ENCODE results near the gene ZFP64. TPM values are rescaled to one million over a fixed set of nuclear protein-coding genes. Genes with fewer than 3 reads are reported as not detected.
A peak's percentile ranks its signal among the peaks of the same experiment; 100 is the strongest.
"Not testable (repeated sequence)": the region's sequence is repeated elsewhere in the genome, so short reads cannot be mapped to it uniquely, and the experiment has no call there.

ZFP64 gene
- total and polyA plus RNA-seq, 10 donors: 3.2 to 16.5 (median 11.2) TPM

- Histone ChIP-seq H3K4me3 (no peak overlapping the region), H3K4me1 (no peaks in the 10 kb centered on the region), H3K36me3 (no peaks in the 10 kb centered on the region), H3K27ac (no peak overlapping the region), H3K9me3 (no peaks in the 10 kb centered on the region), H3K27me3 (replicated peaks in 1 of 7) (no peaks in the 10 kb centered on the region)
- DNase-seq: no peak
- intact Hi-C loops (cut with DNase I; ENCODE audit: low total_unique reads): no loop called here
- TF ChIP-seq CTCF (IDR thresholded peaks at IDR 0.05 in 8 of 11, conservative IDR thresholded peaks at IDR 0.05 in 3 of 11): no peak
- no peak for TF ChIP-seq POLR2A (IDR thresholded peaks at IDR 0.05)
- TF ChIP-seq POLR2AphosphoS5 (IDR thresholded peaks at IDR 0.05): no peak
- WGBS, 5 donors: 80 to 94% (median 91%) methylated on average over 2 of the region's 2 CpGs
Measured at GRCh38 chr20:52200870-52201269, 9.3 kb upstream of the ZFP64 start.

GRCh38 chr20:52196845-52197244 is 5.3 kb upstream of the ZFP64 start:
- no peak for DNase-seq
- intact Hi-C loops (cut with DNase I; ENCODE audit: low total_unique reads): no loop called here
- H3K27me3 ChIP-seq (replicated peaks in 1 of 7): no peaks in the 10 kb centered on the region
- WGBS, 5 donors: 96 to 100% (median 98%) methylated on average over 3 of the region's 3 CpGs
- no peak overlapping the region for H3K4me3 ChIP-seq
- peaks cover 0 to 11% (median 9%) of the 10 kb centered on the region in 6 donors for H3K4me1 ChIP-seq
- H3K36me3 ChIP-seq: no peaks in the 10 kb centered on the region
- H3K27ac ChIP-seq: no peak overlapping the region
- TF ChIP-seq CTCF (IDR thresholded peaks at IDR 0.05 in 8 of 11, conservative IDR thresholded peaks at IDR 0.05 in 3 of 11): no peak
- TF ChIP-seq POLR2AphosphoS5 (IDR thresholded peaks at IDR 0.05): no peak
- TF ChIP-seq POLR2A (IDR thresholded peaks at IDR 0.05): no peak
- no peaks in the 10 kb centered on the region for H3K9me3 ChIP-seq

- H3K4me3 ChIP-seq: no peak overlapping the region
- no peaks in the 10 kb centered on the region for H3K27me3 ChIP-seq (replicated peaks in 1 of 7)
- intact Hi-C loops (cut with DNase I; ENCODE audit: low total_unique reads): no loop called here
- no peak for DNase-seq
- no peaks in the 10 kb centered on the region for H3K9me3 ChIP-seq
- TF ChIP-seq POLR2A (IDR thresholded peaks at IDR 0.05) (no peak), CTCF (IDR thresholded peaks at IDR 0.05 in 8 of 11, conservative IDR thresholded peaks at IDR 0.05 in 3 of 11) (no peak)
- peaks cover 12 to 31% (median 20%) of the 10 kb centered on the region in 6 donors for H3K4me1 ChIP-seq
- WGBS, 5 donors: 92 to 97% (median 95%) methylated on average over 9 of the region's 9 CpGs
- H3K27ac ChIP-seq: no peak overlapping the region
- H3K36me3 ChIP-seq: no peaks in the 10 kb centered on the region
Measured at GRCh38 chr20:52193886-52194545, 2.4 kb upstream of the ZFP64 start.

- 78 to 90% (median 86%) methylated on average over 1 of the region's 1 CpG for WGBS, 5 donors
Measured at GRCh38 chr20:52193133-52193532, 1.6 kb upstream of the ZFP64 start.

GRCh38 chr20:52192719-52193007 is 1.1 kb upstream of the ZFP64 start:
- H3K4me3 ChIP-seq: peak overlapping the region in 4 of 8 donors; percentile 82 to 99 (median 91)
- H3K9me3 ChIP-seq; H3K36me3 ChIP-seq; DNase-seq; intact Hi-C loops (cut with DNase I; ENCODE audit: low total_unique reads); H3K27me3 ChIP-seq (replicated peaks in 1 of 7): not testable (repeated sequence)
- 85 to 98% (median 90%) methylated on average over 2 of the region's 2 CpGs for WGBS, 5 donors
- H3K4me1 ChIP-seq: peaks cover 12 to 31% (median 20%) of the 10 kb centered on the region in 6 donors
- peak overlapping the region in 4 of 8 donors; percentile 86 to 94 (median 94) for H3K27ac ChIP-seq

More at GRCh38 chr20:52193133-52193532, 1.6 kb upstream of the ZFP64 start:
- Histone ChIP-seq H3K27ac (no peak overlapping the region), H3K27me3 (replicated peaks in 1 of 7) (no peaks in the 10 kb centered on the region), H3K4me3 (no peak overlapping the region), H3K4me1 (peaks cover 12 to 31% (median 20%) of the 10 kb centered on the region in 6 donors), H3K9me3 (no peaks in the 10 kb centered on the region), H3K36me3 (no peaks in the 10 kb centered on the region)
- intact Hi-C loops (cut with DNase I; ENCODE audit: low total_unique reads): no loop called here
- no peak for DNase-seq
- no peak for TF ChIP-seq CTCF (IDR thresholded peaks at IDR 0.05 in 8 of 11, conservative IDR thresholded peaks at IDR 0.05 in 3 of 11)
- TF ChIP-seq POLR2AphosphoS5 (IDR thresholded peaks at IDR 0.05): no peak
- TF ChIP-seq POLR2A (IDR thresholded peaks at IDR 0.05): no peak
